ES-I3 (cell line): ENCODE data around the gene RNPEPL1.

Experiments used
- H3K36me3 ChIP-seq: 2 replicates; pipeline ENCODE4 v1.6.1; 2013; ENCODE audit warnings: mild to moderate bottlenecking, low read length, control low read depth, moderate library complexity; ENCODE audit not compliant: insufficient read depth
- H3K4me1 ChIP-seq: 2 replicates; pipeline ENCODE4 v1.6.1; 2013; ENCODE audit warnings: mild to moderate bottlenecking, control low read depth, low read length; ENCODE audit not compliant: insufficient read depth
- H3K9ac ChIP-seq: 2 replicates; pipeline ENCODE4 v1.6.1; 2013; ENCODE audit warnings: low read depth, mild to moderate bottlenecking, low read length, moderate library complexity
- H3K9me3 ChIP-seq: 2 replicates; pipeline ENCODE4 v1.6.1; 2013; ENCODE audit warnings: mild to moderate bottlenecking, low read length, moderate library complexity; ENCODE audit not compliant: control insufficient read depth, insufficient read depth

RNPEPL1 gene

GRCh38 chr2:240619506-240620148 is 51.3 kb downstream of the RNPEPL1 start:
- no peaks in the 10 kb centered on the region for H3K36me3 ChIP-seq
- no peak overlapping the region for H3K9ac ChIP-seq
- H3K9me3 ChIP-seq: peaks cover 7% of the 10 kb centered on the region; the same call in 1 of the 2 replicates
- no peaks in the 10 kb centered on the region for H3K4me1 ChIP-seq

- peaks cover 5% of the 10 kb centered on the region; the same call in 1 of the 2 replicates for H3K4me1 ChIP-seq
- no peak overlapping the region for H3K9ac ChIP-seq
- H3K9me3 ChIP-seq: peaks cover 7% of the 10 kb centered on the region; the same call in 1 of the 2 replicates
- no peaks in the 10 kb centered on the region for H3K36me3 ChIP-seq
These were observed 52.0 kb downstream of the RNPEPL1 start for GRCh38 chr2:240620149-240620731.

GRCh38 chr2:240620859-240621258 is 52.6 kb downstream of the RNPEPL1 start:
- Histone ChIP-seq H3K36me3 (no peaks in the 10 kb centered on the region), H3K4me1 (peaks cover 5% of the 10 kb centered on the region; the same call in 1 of the 2 replicates), H3K9ac (no peak overlapping the region), H3K9me3 (peaks cover 7% of the 10 kb centered on the region; the same call in 1 of the 2 replicates)

GRCh38 chr2:240622060-240622411 is 53.8 kb downstream of the RNPEPL1 start:
- Histone ChIP-seq H3K9me3 (peaks cover 4% of the 10 kb centered on the region; the same call in 1 of the 2 replicates), H3K36me3 (no peaks in the 10 kb centered on the region), H3K4me1 (peaks cover 5% of the 10 kb centered on the region; the same call in 1 of the 2 replicates), H3K9ac (no peak overlapping the region)

GRCh38 chr2:240622531-240623235 is 54.4 kb downstream of the RNPEPL1 start:
- Histone ChIP-seq H3K36me3 (no peaks in the 10 kb centered on the region), H3K9ac (no peak overlapping the region), H3K4me1 (peaks cover 5% of the 10 kb centered on the region; the same call in 1 of the 2 replicates), H3K9me3 (peaks cover under 1% of the 10 kb centered on the region; the same call in 1 of the 2 replicates)

GRCh38 chr2:240623531-240624010 is 55.3 kb downstream of the RNPEPL1 start:
- Histone ChIP-seq H3K36me3 (no peaks in the 10 kb centered on the region), H3K4me1 (peaks cover 5% of the 10 kb centered on the region; the same call in 1 of the 2 replicates), H3K9ac (no peak overlapping the region), H3K9me3 (no peaks in the 10 kb centered on the region)

- Histone ChIP-seq H3K9me3 (no peaks in the 10 kb centered on the region), H3K4me1 (peaks cover 5% of the 10 kb centered on the region; the same call in 1 of the 2 replicates), H3K9ac (no peak overlapping the region), H3K36me3 (no peaks in the 10 kb centered on the region)
These were observed 56.0 kb downstream of the RNPEPL1 start for GRCh38 chr2:240624011-240624949.

- H3K9me3 ChIP-seq: no peaks in the 10 kb centered on the region
- no peaks in the 10 kb centered on the region for H3K36me3 ChIP-seq
- peaks cover 5% of the 10 kb centered on the region; the same call in 1 of the 2 replicates for H3K4me1 ChIP-seq
- no peak within 1 kb of the TSS for H3K9ac ChIP-seq
These were observed 56.8 kb downstream of the RNPEPL1 start, which contains the start of gene GPR35 for GRCh38 chr2:240624950-240625621. TSS of gene GPR35 (plus strand) at chr2:240625480. CDS start at chr2:240629953, 4,473 bp downstream.

- Histone ChIP-seq H3K9me3 (no peaks in the 10 kb centered on the region), H3K9ac (no peak overlapping the region), H3K4me1 (peaks cover 5% of the 10 kb centered on the region; the same call in 1 of the 2 replicates), H3K36me3 (no peaks in the 10 kb centered on the region)
These were observed 58.4 kb downstream of the RNPEPL1 start for GRCh38 chr2:240626531-240627300.

GRCh38 chr2:240627736-240628506 is 59.6 kb downstream of the RNPEPL1 start:
- H3K9me3 ChIP-seq: no peaks in the 10 kb centered on the region
- H3K4me1 ChIP-seq: peaks cover 5% of the 10 kb centered on the region; the same call in 1 of the 2 replicates
- H3K36me3 ChIP-seq: no peaks in the 10 kb centered on the region
- no peak overlapping the region for H3K9ac ChIP-seq

- no peaks in the 10 kb centered on the region for H3K36me3 ChIP-seq
- peaks cover 5% of the 10 kb centered on the region; the same call in 1 of the 2 replicates for H3K4me1 ChIP-seq
- H3K9me3 ChIP-seq: no peaks in the 10 kb centered on the region
- H3K9ac ChIP-seq: no peak overlapping the region
These were observed 60.2 kb downstream of the RNPEPL1 start for GRCh38 chr2:240628507-240628807.
